K562 (cell line): Measurements from ENCODE around the gene FGF21. TPM values are rescaled to one million over a fixed set of nuclear protein-coding genes. Genes with fewer than 3 reads are reported as not detected.
A peak's percentile ranks its signal among the peaks of the same experiment; 100 is the strongest.

Experiments used
- HDAC3 ChIP-seq: fragments of 450-650 bp; IDR thresholded peaks from 2 replicates; pipeline ENCODE4 v1.6.1; 2018; ENCODE audit warnings: borderline replicate concordance, mild to moderate bottlenecking, moderate library complexity; ENCODE audit not compliant: partially characterized antibody
- ID3 ChIP-seq, 2 experiments: fragments of 250-450 bp in 1 of 2; fragments of 450-650 bp in 1 of 2; sonication (Bioruptor Pico) in 1 of 2; IDR thresholded peaks; 2 replicates each; pipeline versions ENCODE4 v1.6.1 to v1.8.0; 2016 to 2021; ENCODE audit warnings: mild to moderate bottlenecking in 2 of 2, moderate library complexity in 2 of 2, missing compliant biosample characterization in 1 of 2, missing genetic modification characterization in 1 of 2
- MGA ChIP-seq: fragments of 450-650 bp; IDR thresholded peaks from 2 replicates; pipeline ENCODE4 v1.6.1; 2016; ENCODE audit warnings: mild to moderate bottlenecking, moderate library complexity
- PCBP1 ChIP-seq: fragments of 200-400 bp; formaldehyde crosslinking; IDR thresholded peaks from 2 replicates; pipeline ENCODE4 v1.6.1; 2018; ENCODE audit warnings: mild to moderate bottlenecking, low read depth, low read length; ENCODE audit not compliant: poor library complexity, severe bottlenecking
- POU5F1 ChIP-seq: fragments of 150-350 bp; IDR thresholded peaks from 2 replicates; pipeline ENCODE4 v1.6.1; 2014; ENCODE audit warnings: borderline replicate concordance, low read length, low read depth, mild to moderate bottlenecking; ENCODE audit not compliant: partially characterized antibody
- PRDM10 ChIP-seq: fragments of 450-650 bp; IDR thresholded peaks from 2 replicates; pipeline ENCODE4 v1.6.1; 2018; ENCODE audit not compliant: partially characterized antibody
- SIN3A ChIP-seq, 2 experiments: fragments of 150-350 bp in 1 of 2; IDR thresholded peaks; 2 replicates each; pipeline ENCODE4 v1.6.1; 2011 to 2016; ENCODE audit warnings: borderline replicate concordance in 2 of 2, low read depth in 2 of 2, low read length in 2 of 2, mild to moderate bottlenecking in 2 of 2, moderate library complexity in 2 of 2; ENCODE audit not compliant: control insufficient read depth in 1 of 2
- SMAD4 ChIP-seq: fragments of 250-450 bp; sonication (Bioruptor Pico); conservative IDR thresholded peaks from 2 replicates; pipeline ENCODE4 v1.8.0; 2021; ENCODE audit warnings: inconsistent platforms, mild to moderate bottlenecking, moderate library complexity
- XRCC4 ChIP-seq: IDR thresholded peaks from one replicate; pipeline ENCODE4 v1.6.1; 2011; ENCODE audit not compliant: insufficient read depth, insufficient read length; ENCODE audit errors: extremely low read depth
- ZNF311 ChIP-seq: fragments of 250-450 bp; sonication (Bioruptor Pico); IDR thresholded peaks from 2 replicates; pipeline ENCODE4 v1.4.0; 2020; ENCODE audit warnings: mild to moderate bottlenecking, moderate library complexity
- ZNF644 ChIP-seq: fragments of 200-800 bp; sonication (Bioruptor generic); IDR thresholded peaks from 2 replicates; pipeline ENCODE4 v1.6.1; 2016; ENCODE audit warnings: low read depth, missing genetic modification characterization, missing compliant biosample characterization
- polyA plus RNA-seq, 8 experiments: library from polyadenylated mRNA; depleted of rRNA in 4 of 8; stranded (reverse) in 5 of 8; unstranded in 3 of 8; fragments of >200 nt; fragmentation: Nextera tagmentation in 2 of 8; fragmentation: Illumina TruSeq in 1 of 8; extraction: Ambion mirVana in 2 of 8; extraction: Trizol in 1 of 8; gene quantifications; 2 replicates each; pipeline versions ENCODE4 v1.2.1 to v1.2.3, GENCODE V29; 2011 to 2014; ENCODE audit warnings: inconsistent platforms in 1 of 8, missing spikeins in 1 of 8
- total RNA-seq, 7 experiments: library from RNA; depleted of rRNA in 6 of 7; stranded (reverse); fragments of >200 nt in 6 of 7; fragmentation: Illumina TruSeq in 2 of 7; extraction: Trizol in 2 of 7; gene quantifications; 2 replicates each; pipeline versions ENCODE4 v1.2.1 to v1.2.3, GENCODE V29; 2011 to 2021; ENCODE audit warnings: low replicate concordance in 1 of 7

Gene FGF21
- total and polyA plus RNA-seq, 9 of the 15 experiments (the other 6 are each of a cell fraction or from before 2014, with no cell fraction given): 0.04 to 0.77 (median 0.09) TPM; not detected in 6

- no peak for TF ChIP-seq ID3 (CRISPR knock-in tag; IDR thresholded peaks at IDR 0.05)
- TF ChIP-seq ID3 (tag; IDR thresholded peaks at IDR 0.05): no peak
- TF ChIP-seq HDAC3: no peak
- TF ChIP-seq PRDM10: no peak
- TF ChIP-seq POU5F1: no peak
- no peak for TF ChIP-seq ZNF644 (tag)
- no peak for TF ChIP-seq PCBP1
- no peak for TF ChIP-seq SIN3A (IDR thresholded peaks at IDR 0.05; ENCODE audit: borderline replicate concordance in 2 of 2, control insufficient read depth in 1 of 2, low read depth in 2 of 2, low read length in 2 of 2)
- peak; percentile 25; the same call in 1 of the 2 replicates for TF ChIP-seq SMAD4 (CRISPR knock-in tag)
- TF ChIP-seq MGA: no peak; the same call in 1 of the 2 replicates
- no peak for TF ChIP-seq XRCC4
- TF ChIP-seq ZNF311 (CRISPR knock-in tag): no peak
Measured at GRCh38 chr19:48784527-48784926, 29.2 kb downstream of the FGF21 start (continued).
